ENCODE measurements around the gene ABHD16A. TPM values are rescaled to one million over a fixed set of nuclear protein-coding genes. Genes with fewer than 3 reads are reported as not detected.

The ABHD16A gene
- total and polyA plus RNA-seq, 2 donors (not counting 3 experiments of a cell fraction or from before 2014, with no cell fraction given), result 48.9 to 60.3 TPM

- peaks cover 0 to 45% of the 10 kb centered on the region in 2 experiments for H3K36me3 ChIP-seq (ENCODE audit: control insufficient read depth in 2 of 2, extremely low read depth in 1 of 2, insufficient read depth in 2 of 2, low read length in 2 of 2)
- H3K9me3 ChIP-seq (replicated peaks; ENCODE audit: control insufficient read depth, insufficient read depth, low read length), result no peaks in the 10 kb centered on the region
- POLR2A ChIA-PET, result no interaction called here
- peaks cover 10% of the 10 kb centered on the region for H3K4me1 ChIP-seq (ENCODE audit: control insufficient read depth, extremely low read depth, insufficient read depth, low read length)
- intact Hi-C loops (cut with micrococcal nuclease) (no loop called here), dilution Hi-C loops (cut with MboI; ENCODE audit: extremely low pct_ligation_motif_present, low sequenced_read_pairs) (no loop called here)
- no peak overlapping the region for H2AFZ ChIP-seq (ENCODE audit: low read depth, low read length)
- FAIRE-seq, result no peak
- H3K27me3 ChIP-seq (ENCODE audit: control insufficient read depth in 2 of 2, insufficient read depth in 2 of 2, low read length in 2 of 2), result no peaks in the 10 kb centered on the region
- BruUV-seq (replicated peaks), result no TSS peak
- DNase-seq (ENCODE audit: low read depth, low spot score), result no peak
- H3K4me3 ChIP-seq (replicated peaks in 1 of 3; ENCODE audit: insufficient read depth in 1 of 3, low read depth in 1 of 3, low read length in 3 of 3), result no peak overlapping the region
- CTCF ChIA-PET, result interaction anchor here (0.6 to 2.1 kb wide), 7 partner anchors 9 to 201 kb away, joined by 3 to 12 read pairs (median 6); partner anchors contain the start of genes BAG6 and LY6G5C
- H3K9me1 ChIP-seq (replicated peaks; ENCODE audit: control insufficient read depth, extremely low read depth, insufficient read depth, low read length), result no peaks in the 10 kb centered on the region
- H3K9ac ChIP-seq (replicated peaks; ENCODE audit: extremely low read depth, insufficient read depth, low read length), result no peak overlapping the region
- H3K4me2 ChIP-seq (ENCODE audit: insufficient read depth, low read length), result no peak overlapping the region
- no peak overlapping the region for H3K27ac ChIP-seq (ENCODE audit: insufficient read depth, low read depth, low read length)
- H4K20me1 ChIP-seq (replicated peaks; ENCODE audit: control insufficient read depth, extremely low read depth, insufficient read depth, low read length), result no peaks in the 10 kb centered on the region
- peak; percentile 46 to 59 for TF ChIP-seq CTCF (IDR thresholded peaks at IDR 0.05; ENCODE audit: extremely low read depth in 1 of 2, insufficient read depth in 1 of 2, low read depth in 1 of 2, low read length in 2 of 2)
- TF ChIP-seq POLR2A (IDR thresholded peaks at IDR 0.05; ENCODE audit: low read depth, low read length), result no peak
- H3K79me2 ChIP-seq (ENCODE audit: control insufficient read depth, insufficient read depth, low read length), result no peaks in the 10 kb centered on the region
Measured at GRCh38 chr6:31689249-31690110, 13.6 kb downstream of the ABHD16A start.

GRCh38 chr6:31687860-31688693, 15.0 kb downstream of the ABHD16A start:
- BruUV-seq (replicated peaks), result no TSS peak
- FAIRE-seq (no peak), DNase-seq (ENCODE audit: low read depth, low spot score) (no peak)
- Histone ChIP-seq H3K4me3 (replicated peaks in 1 of 3; ENCODE audit: insufficient read depth in 1 of 3, low read depth in 1 of 3, low read length in 3 of 3) (no peak overlapping the region), H3K9ac (replicated peaks; ENCODE audit: extremely low read depth, insufficient read depth, low read length) (no peak overlapping the region), H3K9me1 (replicated peaks; ENCODE audit: control insufficient read depth, extremely low read depth, insufficient read depth, low read length) (no peaks in the 10 kb centered on the region), H3K79me2 (ENCODE audit: control insufficient read depth, insufficient read depth, low read length) (no peaks in the 10 kb centered on the region), H3K9me3 (replicated peaks; ENCODE audit: control insufficient read depth, insufficient read depth, low read length) (no peaks in the 10 kb centered on the region), H2AFZ (ENCODE audit: low read depth, low read length) (no peak overlapping the region), H3K4me2 (ENCODE audit: insufficient read depth, low read length) (no peak overlapping the region), H3K27me3 (ENCODE audit: control insufficient read depth in 2 of 2, insufficient read depth in 2 of 2, low read length in 2 of 2) (no peaks in the 10 kb centered on the region), H4K20me1 (replicated peaks; ENCODE audit: control insufficient read depth, extremely low read depth, insufficient read depth, low read length) (no peaks in the 10 kb centered on the region), H3K27ac (ENCODE audit: insufficient read depth, low read depth, low read length) (no peak overlapping the region), H3K4me1 (ENCODE audit: control insufficient read depth, extremely low read depth, insufficient read depth, low read length) (peaks cover 10% of the 10 kb centered on the region), H3K36me3 (ENCODE audit: control insufficient read depth in 2 of 2, extremely low read depth in 1 of 2, insufficient read depth in 2 of 2, low read length in 2 of 2) (peaks cover 0 to 37% of the 10 kb centered on the region in 2 experiments)
- dilution Hi-C loops (cut with MboI; ENCODE audit: extremely low pct_ligation_motif_present, low sequenced_read_pairs) (no loop called here), intact Hi-C loops (cut with micrococcal nuclease) (no loop called here)
- TF ChIP-seq MYC (IDR thresholded peaks at IDR 0.05; ENCODE audit: low read depth, low read length) (no peak), EZH2 (IDR thresholded peaks at IDR 0.05; ENCODE audit: borderline replicate concordance, low read depth, low read length, severe bottlenecking) (no peak), FOS (IDR thresholded peaks at IDR 0.05; ENCODE audit: borderline replicate concordance, insufficient read depth, low read length) (no peak), POLR2AphosphoS5 (IDR thresholded peaks at IDR 0.05; ENCODE audit: insufficient read depth, low read depth, low read length) (no peak), POLR2A (IDR thresholded peaks at IDR 0.05; ENCODE audit: low read depth, low read length) (no peak), MAX (IDR thresholded peaks at IDR 0.05; ENCODE audit: insufficient read depth, insufficient read length) (no peak), CTCF (IDR thresholded peaks at IDR 0.05; ENCODE audit: extremely low read depth in 1 of 2, insufficient read depth in 1 of 2, low read depth in 1 of 2, low read length in 2 of 2) (no peak), JUN (IDR thresholded peaks at IDR 0.05; ENCODE audit: borderline replicate concordance, insufficient read depth, insufficient read length, low read depth) (no peak), GATA2 (IDR thresholded peaks at IDR 0.05; ENCODE audit: insufficient read depth, insufficient read length, low read depth, low read length) (no peak)
- CTCF ChIA-PET, result no interaction called here
- POLR2A ChIA-PET, result no interaction called here
